HG02588 (cell line): Measurements from ENCODE around the gene NDUFS5.
"Not testable (repeated sequence)": the region's sequence is repeated elsewhere in the genome, so short reads cannot be mapped to it uniquely, and the experiment has no call there.

Experiments
- ATAC-seq: cut with Tn5 transposase; IDR thresholded peaks from one replicate; pipeline ENCODE4 v1.9.1; 2021; ENCODE audit warnings: mild to moderate bottlenecking, moderate library complexity; ENCODE audit not compliant: unreplicated experiment

The NDUFS5 gene

GRCh38 chr1:39014956-39015355 is 11.2 kb upstream of the NDUFS5 start:
- ATAC-seq: not testable (repeated sequence)

DNA sequence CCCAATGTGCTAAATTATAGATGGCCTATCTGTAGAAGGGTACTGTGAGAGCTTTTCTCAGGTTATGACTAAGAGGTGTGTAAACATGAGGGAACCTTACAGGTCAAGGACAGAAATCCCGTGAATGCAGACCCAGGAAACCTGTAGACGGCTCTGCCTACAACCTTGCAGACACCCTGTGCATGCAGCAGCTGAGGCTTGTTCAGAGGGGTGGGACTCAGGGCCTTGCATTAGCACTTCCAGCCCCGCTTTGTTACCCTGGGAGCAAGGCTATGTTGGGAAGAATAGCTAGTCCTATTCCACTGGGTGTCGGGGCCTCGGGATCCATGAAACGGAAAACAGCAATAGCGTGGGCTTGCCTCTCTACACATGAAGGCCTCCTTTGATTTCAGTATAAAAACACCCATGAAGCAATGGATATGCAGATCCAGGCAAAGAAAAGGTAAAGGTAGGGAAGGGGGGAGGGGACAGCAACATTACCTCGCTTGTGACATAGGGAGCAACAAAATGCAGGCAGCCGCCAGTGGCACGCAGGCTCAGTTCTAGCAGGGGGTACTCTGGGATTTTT is 9.5 kb upstream of the NDUFS5 start:
- no peak for ATAC-seq

DNA sequence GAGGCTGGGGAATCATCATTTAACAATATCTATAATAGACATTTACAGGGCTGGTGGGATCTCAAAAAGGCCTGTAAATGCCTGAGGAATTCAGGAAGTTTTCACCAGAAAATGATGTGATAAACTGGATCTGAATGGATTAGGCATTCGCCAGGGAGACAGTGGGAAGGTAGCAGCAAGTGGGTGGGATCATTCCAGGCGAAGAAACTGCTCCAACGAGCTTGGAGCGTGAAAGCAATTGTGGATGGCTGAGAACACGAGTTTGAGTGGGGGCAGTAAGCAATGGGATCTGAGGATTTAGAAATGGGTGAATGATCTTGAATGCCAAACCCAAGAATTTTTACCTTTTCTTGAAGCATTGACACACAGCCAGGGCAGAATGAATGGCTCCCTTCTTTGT is 8.9 kb upstream of the NDUFS5 start:
- no peak for ATAC-seq

GRCh38 chr1:39020494-39020893 is 5.7 kb upstream of the NDUFS5 start:
- not testable (repeated sequence) for ATAC-seq

GRCh38 chr1:39021426-39021825 is 4.7 kb upstream of the NDUFS5 start:
- no peak for ATAC-seq

- ATAC-seq: no peak
These were observed 3.0 kb upstream of the NDUFS5 start for GRCh38 chr1:39023140-39023539.

GRCh38 chr1:39026866-39027507 is 837 bp downstream of the NDUFS5 start:
- no peak for ATAC-seq

DNA sequence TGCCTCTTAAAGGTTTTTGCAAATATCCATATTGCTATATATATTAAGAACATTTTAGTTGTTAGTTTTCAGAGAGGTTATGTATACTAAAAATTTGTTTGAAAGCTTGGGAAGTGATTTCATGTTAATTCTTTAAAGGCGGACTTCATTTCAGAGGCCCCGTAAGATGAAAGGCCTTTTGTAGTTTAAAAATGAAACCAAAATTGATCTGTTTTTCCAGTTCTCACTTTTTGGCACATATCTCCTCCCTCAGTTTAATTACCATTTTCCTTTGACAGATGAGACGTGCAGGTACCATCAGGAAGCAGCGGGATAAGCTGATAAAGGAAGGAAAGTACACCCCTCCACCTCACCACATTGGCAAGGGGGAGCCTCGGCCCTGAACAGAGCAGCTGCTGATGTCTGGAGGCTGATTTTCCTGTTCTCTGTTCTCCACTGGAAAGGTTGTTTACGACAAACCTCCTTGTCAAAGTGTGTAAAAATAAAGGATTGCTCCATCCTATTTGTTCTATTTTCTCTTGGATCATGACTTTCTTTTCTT is 8.0 kb downstream of the NDUFS5 start:
- ATAC-seq: no peak

- no peak for ATAC-seq
These were observed 10.5 kb downstream of the NDUFS5 start for GRCh38 chr1:39036678-39037077.

DNA sequence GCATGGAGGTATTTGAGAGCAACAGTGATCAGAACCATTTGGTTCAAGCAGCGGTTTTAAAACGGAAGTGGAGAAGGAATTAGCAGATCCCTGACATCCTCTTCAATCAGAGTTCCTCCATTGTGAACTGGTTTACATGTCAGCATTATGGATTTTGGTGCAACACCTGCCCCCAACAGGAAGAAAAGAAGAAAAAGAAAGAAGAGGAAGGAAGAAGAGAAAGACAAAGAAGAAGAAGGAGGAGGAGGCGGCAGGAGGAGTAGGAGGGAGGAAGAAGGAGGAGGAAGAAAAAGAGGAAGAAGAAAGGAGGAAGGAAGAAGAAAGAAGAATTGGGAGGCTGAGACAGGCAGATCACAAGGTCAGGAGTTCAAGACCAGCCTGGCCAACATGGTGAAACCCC is 17.4 kb downstream of the NDUFS5 start:
- ATAC-seq: no peak

GRCh38 chr1:39044762-39045161 is 18.6 kb downstream of the NDUFS5 start:
- no peak for ATAC-seq

DNA sequence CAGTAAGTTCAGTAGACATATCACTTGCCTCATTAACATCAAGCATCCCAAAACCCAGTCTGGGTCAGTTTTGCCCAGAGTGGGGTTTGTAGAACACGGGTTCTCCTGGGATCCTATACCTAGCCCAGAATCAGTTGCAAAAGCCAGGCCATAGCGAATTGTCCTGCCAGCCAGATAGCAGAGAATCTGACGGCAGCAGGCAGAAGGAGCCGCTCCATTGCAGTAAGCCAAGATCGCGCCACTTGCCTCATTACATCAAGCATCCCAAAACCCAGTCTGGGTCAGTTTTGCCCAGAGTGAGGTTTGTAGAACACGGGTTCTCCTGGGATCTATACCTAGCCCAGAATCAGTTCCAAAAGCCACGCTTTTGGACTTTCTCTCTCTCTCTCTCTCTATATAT is 19.1 kb downstream of the NDUFS5 start:
- ATAC-seq: no peak

DNA sequence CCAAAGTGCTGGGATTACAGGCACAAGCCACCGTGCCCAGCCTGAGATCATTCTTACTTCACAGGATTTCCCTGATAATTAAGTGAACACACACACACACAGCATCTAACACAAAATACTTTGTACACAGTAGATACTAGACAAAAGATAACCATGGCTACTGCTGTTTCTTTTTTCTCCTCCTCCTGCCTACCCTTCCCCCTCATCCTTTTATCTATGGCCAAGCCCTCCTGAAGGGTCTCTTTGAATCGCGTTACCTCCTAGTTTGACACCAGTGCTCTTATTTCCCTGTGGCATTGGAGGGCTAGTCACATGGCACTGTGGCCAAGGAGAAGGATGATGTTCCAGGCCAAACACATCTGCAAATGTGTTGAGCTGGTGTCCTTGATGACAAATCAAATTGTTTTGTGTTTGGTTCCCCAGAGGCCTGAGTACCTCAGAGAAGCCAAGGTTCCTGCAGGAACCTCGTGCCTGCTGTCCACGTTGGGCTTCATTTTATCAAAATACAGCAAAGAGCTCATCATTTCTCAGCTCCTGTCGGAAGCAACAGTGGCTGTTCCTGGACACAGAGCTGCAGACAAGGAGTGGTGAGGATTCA is 20.6 kb downstream of the NDUFS5 start:
- ATAC-seq: no peak

GRCh38 chr1:39047374-39048229 is 21.5 kb downstream of the NDUFS5 start:
- ATAC-seq: no peak

- ATAC-seq: no peak
These were observed 22.7 kb downstream of the NDUFS5 start for GRCh38 chr1:39048745-39049370.

DNA sequence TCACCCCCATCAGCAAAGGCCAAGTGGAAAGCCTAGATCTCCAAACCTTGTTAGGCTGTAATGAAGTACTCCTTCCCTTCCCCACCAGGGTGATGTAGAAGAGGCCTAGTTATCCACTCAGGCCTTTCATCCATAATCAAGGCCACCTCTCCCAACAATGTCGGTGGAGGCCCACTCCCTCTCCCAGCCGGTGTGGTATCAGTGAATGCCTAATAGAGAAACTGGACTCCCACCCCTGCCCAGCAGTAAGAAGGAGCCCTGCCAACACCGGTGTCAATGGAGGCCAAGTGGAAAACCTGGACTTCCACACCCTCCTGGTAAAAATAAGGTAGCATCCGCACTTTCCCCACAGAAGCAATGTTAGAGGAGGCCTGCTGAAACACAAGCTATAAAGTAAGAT is 23.9 kb downstream of the NDUFS5 start:
- no peak for ATAC-seq

- not testable (repeated sequence) for ATAC-seq
These were observed 25.2 kb downstream of the NDUFS5 start for GRCh38 chr1:39051193-39051850.

GRCh38 chr1:39051956-39052355 is 25.8 kb downstream of the NDUFS5 start:
- ATAC-seq: no peak

DNA sequence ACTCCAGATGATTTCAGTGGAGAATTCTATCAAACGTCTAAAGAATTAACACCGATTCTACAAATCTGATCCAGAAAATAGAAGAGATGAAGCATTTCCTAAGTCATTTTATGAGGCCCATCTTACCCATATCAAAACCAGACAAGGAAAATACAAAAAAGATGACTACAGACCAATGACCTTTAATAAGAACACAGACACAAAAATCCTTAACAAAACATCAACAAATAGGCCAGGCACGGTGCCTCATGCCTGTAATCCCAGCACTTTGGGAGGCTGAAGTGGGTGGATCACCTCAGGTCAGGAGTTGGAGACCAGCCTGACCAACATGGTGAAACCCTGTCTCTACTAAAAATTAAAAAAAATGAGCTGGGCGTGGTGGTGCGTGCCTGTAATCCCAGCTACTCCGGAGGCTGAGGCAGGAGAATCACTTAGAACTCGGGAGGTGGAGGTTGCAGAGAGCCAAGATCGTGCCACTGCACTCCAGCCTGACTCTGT is 29.1 kb downstream of the NDUFS5 start:
- ATAC-seq: not testable (repeated sequence)

- ATAC-seq: not testable (repeated sequence)
These were observed 35.4 kb downstream of the NDUFS5 start for GRCh38 chr1:39061516-39061915.
